ENCODE results near the gene HEG1. TPM values are rescaled to one million over a fixed set of nuclear protein-coding genes. Genes with fewer than 3 reads are reported as not detected.
"Not testable (repeated sequence)": the region's sequence is repeated elsewhere in the genome, so short reads cannot be mapped to it uniquely, and the experiment has no call there.

The HEG1 gene
- total and polyA plus RNA-seq, 9 donors = 12.2 to 64.7 (median 35.6) TPM

DNA sequence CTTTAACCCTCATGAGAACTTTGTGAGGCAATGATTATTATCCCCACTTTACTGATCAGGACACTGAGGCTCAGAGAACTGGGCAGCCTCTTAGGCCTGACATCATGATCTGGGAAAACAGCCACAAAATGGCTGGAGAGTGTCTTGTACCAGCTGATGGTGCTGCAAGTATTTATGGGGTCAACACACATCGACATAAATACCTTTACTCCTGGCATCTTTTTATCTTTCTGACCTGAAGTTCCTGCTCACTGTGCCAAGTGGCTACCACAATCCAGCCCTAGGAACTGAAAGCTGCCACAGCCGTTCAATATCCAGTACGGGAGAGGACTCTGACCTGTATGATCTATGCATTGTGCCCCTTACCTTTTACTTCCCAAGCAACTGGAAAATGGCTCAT is 92.0 kb downstream of the HEG1 start:
- Histone ChIP-seq H3K9me3 (no peaks in the 10 kb centered on the region), H3K4me1 (ENCODE audit: insufficient read depth) (no peaks in the 10 kb centered on the region), H3K4me3 (no peak overlapping the region), H3K27ac (no peak overlapping the region), H3K36me3 (no peaks in the 10 kb centered on the region), H3K27me3 (no peaks in the 10 kb centered on the region)
- WGBS, 3 donors = 40 to 52% (median 44%) methylated on average over 3 of the region's 3 CpGs
- intact Hi-C loops (cut with DNase I) = no loop called here
- DNase-seq = no peak
- TF ChIP-seq EP300 (IDR thresholded peaks at IDR 0.05) (no peak), POLR2A (IDR thresholded peaks at IDR 0.05) (no peak)
- TF ChIP-seq, protein P1, sequence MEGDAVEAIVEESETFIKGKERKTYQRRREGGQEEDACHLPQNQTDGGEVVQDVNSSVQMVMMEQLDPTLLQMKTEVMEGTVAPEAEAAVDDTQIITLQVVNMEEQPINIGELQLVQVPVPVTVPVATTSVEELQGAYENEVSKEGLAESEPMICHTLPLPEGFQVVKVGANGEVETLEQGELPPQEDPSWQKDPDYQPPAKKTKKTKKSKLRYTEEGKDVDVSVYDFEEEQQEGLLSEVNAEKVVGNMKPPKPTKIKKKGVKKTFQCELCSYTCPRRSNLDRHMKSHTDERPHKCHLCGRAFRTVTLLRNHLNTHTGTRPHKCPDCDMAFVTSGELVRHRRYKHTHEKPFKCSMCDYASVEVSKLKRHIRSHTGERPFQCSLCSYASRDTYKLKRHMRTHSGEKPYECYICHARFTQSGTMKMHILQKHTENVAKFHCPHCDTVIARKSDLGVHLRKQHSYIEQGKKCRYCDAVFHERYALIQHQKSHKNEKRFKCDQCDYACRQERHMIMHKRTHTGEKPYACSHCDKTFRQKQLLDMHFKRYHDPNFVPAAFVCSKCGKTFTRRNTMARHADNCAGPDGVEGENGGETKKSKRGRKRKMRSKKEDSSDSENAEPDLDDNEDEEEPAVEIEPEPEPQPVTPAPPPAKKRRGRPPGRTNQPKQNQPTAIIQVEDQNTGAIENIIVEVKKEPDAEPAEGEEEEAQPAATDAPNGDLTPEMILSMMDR (IDR thresholded peaks at IDR 0.05) = no peak

DNA sequence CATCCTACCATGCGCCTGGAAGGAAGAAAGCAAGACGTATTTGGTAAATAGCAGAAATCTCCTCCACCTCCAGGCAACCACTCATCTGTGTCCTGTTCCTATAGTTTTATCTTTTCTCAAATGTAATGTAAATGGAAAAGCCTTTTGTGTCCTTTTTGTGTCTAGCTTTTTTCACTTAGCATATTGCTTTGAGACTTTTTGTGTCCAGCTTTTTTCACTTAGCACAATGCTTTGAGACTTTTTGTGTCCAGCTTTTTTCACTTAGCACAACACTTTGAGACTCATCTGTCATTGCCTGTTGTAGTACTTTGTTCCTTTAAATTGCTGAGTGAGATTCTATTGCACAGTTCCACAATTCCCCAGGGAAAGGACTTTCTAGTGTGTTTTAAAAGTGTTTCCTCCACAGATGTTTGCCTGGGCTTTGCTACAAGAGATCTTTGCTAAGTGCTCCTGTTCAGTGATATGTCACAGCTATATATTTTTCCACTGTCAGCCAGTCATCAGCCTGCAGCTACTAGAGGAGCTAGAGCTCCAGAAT is 93.3 kb downstream of the HEG1 start:
- Histone ChIP-seq H3K4me3 (no peak overlapping the region), H3K27ac (no peak overlapping the region), H3K36me3 (no peaks in the 10 kb centered on the region), H3K27me3 (no peaks in the 10 kb centered on the region), H3K9me3 (no peaks in the 10 kb centered on the region), H3K4me1 (ENCODE audit: insufficient read depth) (no peaks in the 10 kb centered on the region)
- WGBS, 3 donors = 96 to 98% (median 98%) methylated on average over 2 of the region's 2 CpGs
- TF ChIP-seq EP300 (IDR thresholded peaks at IDR 0.05) (no peak), POLR2A (IDR thresholded peaks at IDR 0.05) (no peak)
- DNase-seq = no peak
- intact Hi-C loops (cut with DNase I) = no loop called here

DNA sequence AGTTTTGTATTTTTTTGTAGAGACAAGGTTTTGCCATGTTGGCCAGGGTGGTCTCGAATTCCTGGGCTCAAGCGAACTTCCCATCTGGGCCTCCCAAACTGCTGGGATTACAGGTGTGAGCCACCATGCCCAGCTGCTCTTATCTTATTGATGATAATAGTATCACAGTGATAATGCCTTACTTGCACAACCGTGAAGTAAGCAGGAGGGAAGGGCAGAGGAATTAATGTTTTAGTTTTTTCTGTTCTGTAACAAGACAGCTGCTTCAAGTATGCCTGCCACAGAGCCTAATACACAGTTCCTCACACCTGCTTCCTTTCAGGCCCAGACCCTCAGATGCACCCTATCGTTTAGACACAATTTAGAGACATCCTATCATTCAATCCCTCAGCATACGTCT is 95.1 kb downstream of the HEG1 start:
- no peaks in the 10 kb centered on the region for H3K4me1 ChIP-seq (ENCODE audit: insufficient read depth)
- intact Hi-C loops (cut with DNase I) = no loop called here
- H3K9me3 ChIP-seq = no peaks in the 10 kb centered on the region
- WGBS, 3 donors = 52 to 61% (median 55%) methylated on average over 5 of the region's 5 CpGs
- no peaks in the 10 kb centered on the region for H3K27me3 ChIP-seq
- TF ChIP-seq POLR2A (IDR thresholded peaks at IDR 0.05) (no peak), EP300 (IDR thresholded peaks at IDR 0.05) (no peak)
- TF ChIP-seq, protein P1 (IDR thresholded peaks at IDR 0.05) = no peak
- H3K36me3 ChIP-seq = no peaks in the 10 kb centered on the region
- H3K4me3 ChIP-seq = no peak overlapping the region
- no peak for DNase-seq
- no peak overlapping the region for H3K27ac ChIP-seq

DNA sequence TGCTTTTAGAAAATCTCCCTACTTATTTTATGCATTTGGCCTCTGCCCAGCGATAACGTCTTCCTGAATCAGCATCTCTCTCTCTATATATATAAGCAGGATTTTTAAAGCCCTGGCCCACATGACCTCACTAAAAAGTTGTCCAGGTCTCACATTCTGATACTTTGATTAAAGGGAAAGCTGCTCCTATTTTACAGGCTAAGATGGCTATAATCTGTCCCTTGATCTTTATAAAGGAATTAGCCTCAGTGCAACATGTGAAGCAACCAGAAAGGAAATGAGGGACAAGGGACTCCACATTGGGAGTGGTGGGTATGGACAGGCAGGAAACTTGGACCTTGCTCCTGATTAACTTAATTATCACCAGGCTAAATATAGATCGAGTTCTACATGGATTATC is 95.7 kb downstream of the HEG1 start:
- Histone ChIP-seq H3K36me3 (no peaks in the 10 kb centered on the region), H3K4me1 (ENCODE audit: insufficient read depth) (no peaks in the 10 kb centered on the region), H3K27ac (no peak overlapping the region), H3K9me3 (no peaks in the 10 kb centered on the region), H3K4me3 (no peak overlapping the region), H3K27me3 (no peaks in the 10 kb centered on the region)
- DNase-seq = no peak
- TF ChIP-seq EP300 (IDR thresholded peaks at IDR 0.05) (no peak), POLR2A (IDR thresholded peaks at IDR 0.05) (no peak)
- TF ChIP-seq, protein P1 (IDR thresholded peaks at IDR 0.05) = no peak
- intact Hi-C loops (cut with DNase I) = no loop called here
- 28 to 40% (median 38%) methylated on average over 3 of the region's 3 CpGs for WGBS, 3 donors

DNA sequence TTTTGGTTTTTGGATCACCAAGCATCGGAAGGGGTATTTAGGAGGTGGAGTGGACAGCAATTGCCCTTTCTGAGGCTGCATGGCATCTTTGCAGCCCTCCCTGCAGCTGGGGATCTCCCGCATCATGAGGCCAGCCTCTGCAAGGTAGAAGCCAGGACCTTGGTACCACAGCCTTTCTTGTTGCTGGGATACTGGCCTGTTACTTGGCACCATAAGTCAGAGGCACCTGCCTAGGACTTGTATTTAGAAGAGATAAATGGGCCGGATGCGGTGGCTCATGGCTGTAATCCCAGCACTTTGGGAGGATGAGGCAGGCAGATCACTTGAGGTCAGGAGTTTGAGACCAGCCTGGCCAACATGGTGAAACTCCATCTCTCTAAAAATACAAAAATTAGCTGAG is 97.8 kb downstream of the HEG1 start:
- H3K36me3 ChIP-seq; H3K27me3 ChIP-seq; DNase-seq; H3K27ac ChIP-seq; H3K4me1 ChIP-seq (ENCODE audit: insufficient read depth); H3K9me3 ChIP-seq; H3K4me3 ChIP-seq; intact Hi-C loops (cut with DNase I): not testable (repeated sequence)
- WGBS, 3 donors = 78 to 81% (median 79%) methylated on average over 4 of the region's 4 CpGs
